Stimulated activated CD8-positive, alpha-beta memory T cell treated with anti-CD3 and anti-CD28 coated beads, Interleukin-2, amount 100 ng/mL, for 1 hour (primary cell): ENCODE results near the gene NTRK3.

ENCODE experiments used
- DNase-seq, 2 donors: peaks; one replicate each; pipeline ENCODE4 v3.0.0-alpha.2; 2020; ENCODE audit warnings: low read depth in 2 of 2

NTRK3 gene

GRCh38 chr15:88029696-88030095 is 226.8 kb downstream of the NTRK3 start:
- no peak for DNase-seq

- no peak for DNase-seq
Observed at GRCh38 chr15:88028024-88028423, 228.5 kb downstream of the NTRK3 start.

- DNase-seq, result no peak
Observed at GRCh38 chr15:88023914-88024313, 232.6 kb downstream of the NTRK3 start.

GRCh38 chr15:88022716-88023115 is 233.8 kb downstream of the NTRK3 start:
- no peak for DNase-seq

GRCh38 chr15:88021601-88022000 is 234.9 kb downstream of the NTRK3 start:
- no peak for DNase-seq

- DNase-seq, result no peak
Observed at GRCh38 chr15:88020806-88021205, 235.7 kb downstream of the NTRK3 start.

GRCh38 chr15:88019656-88020055 is 236.9 kb downstream of the NTRK3 start:
- no peak for DNase-seq

- no peak for DNase-seq
Observed at GRCh38 chr15:88018869-88019641, 237.5 kb downstream of the NTRK3 start.

- DNase-seq, result no peak
Observed at GRCh38 chr15:88017753-88018152, 238.8 kb downstream of the NTRK3 start.

- DNase-seq, result no peak
Observed at GRCh38 chr15:88016406-88016805, 240.1 kb downstream of the NTRK3 start.

- no peak for DNase-seq
Observed at GRCh38 chr15:88015228-88015860, 241.2 kb downstream of the NTRK3 start.

- DNase-seq, result no peak
Observed at GRCh38 chr15:88014454-88015160, 241.9 kb downstream of the NTRK3 start.

GRCh38 chr15:88013111-88013510 is 243.4 kb downstream of the NTRK3 start:
- no peak for DNase-seq

- DNase-seq, result no peak
Observed at GRCh38 chr15:88012688-88013087, 243.9 kb downstream of the NTRK3 start.

GRCh38 chr15:88012233-88012632 is 244.3 kb downstream of the NTRK3 start:
- DNase-seq, result no peak

- no peak for DNase-seq
Observed at GRCh38 chr15:88011533-88011932, 245.0 kb downstream of the NTRK3 start.

- DNase-seq, result no peak
Observed at GRCh38 chr15:88006146-88006545, 250.4 kb downstream of the NTRK3 start.

- no peak for DNase-seq
Observed at GRCh38 chr15:88004399-88004798, 252.1 kb downstream of the NTRK3 start.

- no peak for DNase-seq
Observed at GRCh38 chr15:88003541-88004327, 252.8 kb downstream of the NTRK3 start.

- no peak for DNase-seq
Observed at GRCh38 chr15:88002706-88003105, 253.8 kb downstream of the NTRK3 start.

- DNase-seq, result no peak
Observed at GRCh38 chr15:87998630-87999029, 257.9 kb downstream of the NTRK3 start.

GRCh38 chr15:87986776-87987175 is 269.8 kb downstream of the NTRK3 start:
- no peak for DNase-seq
